HL-60 (cell line): ENCODE data around the gene SLC18B1.

Experiments used
- CTCF ChIP-seq: IDR thresholded peaks from one replicate; pipeline ENCODE4 v1.5.1; 2011; ENCODE audit warnings: low read length, control low read depth, inconsistent platforms; ENCODE audit not compliant: insufficient read depth
- GABPA ChIP-seq: IDR thresholded peaks from 2 replicates; pipeline ENCODE4 v1.6.1; 2012; ENCODE audit warnings: low read depth
- POLR2AphosphoS5 ChIP-seq: IDR thresholded peaks from 2 replicates; pipeline ENCODE4 v1.6.1; 2012; ENCODE audit warnings: low read depth
- REST ChIP-seq: IDR thresholded peaks from 2 replicates; pipeline ENCODE4 v1.6.1; 2012; ENCODE audit warnings: low read depth; ENCODE audit not compliant: insufficient replicate concordance

GRCh38 chr6:132814716-132815570 is 16.5 kb upstream of the SLC18B1 start:
- TF ChIP-seq CTCF = no peak
- TF ChIP-seq POLR2AphosphoS5 = no peak; the same call in 1 of the 2 replicates
- TF ChIP-seq REST = no peak
- TF ChIP-seq GABPA = no peak
